Fibroblast of skin of scalp (primary cell): ENCODE results near the gene RAET1G.
A peak's percentile ranks its signal among the peaks of the same experiment; 100 is the strongest.
"Not testable (repeated sequence)": the region's sequence is repeated elsewhere in the genome, so short reads cannot be mapped to it uniquely, and the experiment has no call there.

Experiments
- DNase-seq: peaks from one replicate; pipeline ENCODE4 v3.0.0-alpha.2; 2013

Gene RAET1G

DNA sequence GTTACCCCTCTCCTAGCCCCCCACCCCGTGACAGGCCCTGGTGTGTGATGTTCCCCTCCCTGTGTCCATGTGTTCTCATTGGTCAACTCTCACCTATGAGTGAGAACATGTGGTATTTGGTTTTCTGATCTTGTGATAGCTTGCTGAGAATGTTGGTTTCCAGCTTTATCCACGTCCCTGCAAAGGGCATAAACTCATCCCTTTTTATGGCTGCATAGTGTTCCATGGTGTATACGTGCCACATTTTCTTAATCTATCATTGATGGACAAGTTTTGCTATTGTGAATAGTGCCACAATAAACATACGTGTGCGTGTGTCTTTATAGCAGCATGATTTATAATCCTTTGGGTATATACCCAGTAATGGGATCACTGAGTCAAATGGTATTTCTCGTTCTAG, 31.1 kb downstream of the RAET1G start:
- not testable (repeated sequence) for DNase-seq

DNA sequence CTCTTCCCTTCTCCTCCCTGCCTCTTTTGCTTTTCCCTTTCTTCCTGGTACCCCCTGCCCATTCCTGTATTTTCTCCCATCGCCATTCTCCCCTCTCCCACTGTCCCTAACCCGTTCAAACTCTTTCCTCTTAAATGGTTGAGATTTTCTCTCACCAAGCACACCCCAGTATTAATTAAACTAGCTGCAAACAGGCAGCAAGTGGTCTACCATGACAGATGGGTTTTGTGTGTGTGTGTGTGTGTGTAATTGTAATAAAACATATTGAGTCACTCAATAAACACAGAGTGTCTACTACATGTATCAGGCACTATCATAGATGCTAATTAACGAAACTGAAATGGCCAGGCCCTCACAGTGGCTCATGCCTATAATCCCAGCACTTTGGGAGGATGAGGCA, 31.7 kb downstream of the RAET1G start:
- no peak for DNase-seq

DNA sequence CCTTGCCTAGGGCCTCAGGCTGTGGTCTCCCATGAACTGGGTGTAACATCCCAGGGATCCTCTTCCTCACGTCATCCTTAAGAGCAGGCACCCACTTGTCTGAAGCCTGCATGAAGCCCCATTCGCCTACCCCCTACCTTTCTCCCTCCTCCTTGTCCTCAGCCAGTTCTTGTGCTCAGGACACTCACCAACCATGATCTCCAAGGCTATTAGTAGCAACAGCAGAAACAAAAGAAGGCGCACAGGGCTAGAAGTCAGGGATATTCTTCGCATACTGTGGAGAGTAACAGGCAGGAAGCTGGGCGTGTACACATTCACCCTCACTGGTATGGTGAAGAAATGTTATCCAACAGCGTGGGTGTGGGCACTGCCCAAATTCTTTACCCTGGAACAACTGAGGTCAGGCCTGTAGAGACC, 32.3 kb downstream of the RAET1G start:
- DNase-seq: no peak

DNA sequence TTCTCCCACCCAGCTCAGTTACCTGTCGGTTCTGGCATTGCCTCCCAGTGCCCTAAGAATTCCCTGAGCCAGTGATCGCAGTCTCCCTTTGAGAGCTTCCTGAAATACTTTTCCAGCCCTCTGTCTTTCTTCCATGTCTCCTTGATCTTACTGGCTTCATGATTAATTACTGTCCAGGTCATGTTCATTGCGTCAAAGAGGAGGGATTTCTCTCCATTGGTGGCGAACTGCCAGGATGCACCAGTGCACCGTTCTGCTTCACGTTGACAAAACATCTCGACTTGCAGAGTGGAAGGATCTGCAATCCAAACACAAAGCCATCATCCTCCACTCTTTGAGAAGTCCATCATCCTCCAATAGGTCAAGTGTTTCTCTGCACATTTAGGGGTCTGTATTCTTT, 33.6 kb downstream of the RAET1G start:
- no peak for DNase-seq

DNA sequence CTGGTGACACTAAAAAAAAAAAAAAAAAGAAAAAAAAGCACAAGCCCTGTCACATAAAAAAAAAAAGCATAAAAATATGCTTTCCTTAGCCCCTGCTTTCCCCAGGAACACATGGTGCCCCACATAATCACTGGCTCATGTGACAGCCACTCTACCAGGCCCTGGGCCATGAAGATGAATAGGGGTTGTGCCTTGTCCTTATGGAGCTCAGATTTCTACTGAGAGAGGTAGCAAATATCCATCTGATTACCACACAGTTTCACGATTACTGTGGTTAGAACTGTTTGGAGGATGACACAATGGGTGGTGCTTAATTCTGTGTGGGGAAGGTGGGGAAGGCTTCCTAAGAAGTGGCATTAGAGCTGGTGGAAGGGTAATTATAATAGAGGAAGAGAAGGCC, 34.3 kb downstream of the RAET1G start:
- DNase-seq: peak; percentile 8

DNA sequence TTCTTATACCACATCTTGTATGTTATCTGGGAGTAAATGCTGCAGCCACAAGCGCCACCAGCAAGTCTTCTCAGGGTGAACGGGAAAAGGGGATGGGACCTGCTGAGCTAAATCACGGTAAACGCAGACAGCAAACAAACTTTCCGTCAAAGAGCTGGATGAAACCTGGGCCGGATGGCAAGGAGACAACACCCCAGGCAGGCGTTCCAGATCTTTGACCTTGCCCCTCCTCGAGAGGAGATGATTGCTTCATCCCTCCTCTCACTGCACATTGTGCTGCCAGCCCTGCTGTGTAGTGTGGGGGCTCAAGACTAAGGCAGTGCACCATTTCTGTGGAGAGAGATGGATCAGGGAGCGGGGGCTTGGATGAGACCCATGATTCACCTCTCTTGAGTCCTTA, 34.8 kb downstream of the RAET1G start:
- no peak for DNase-seq

DNA sequence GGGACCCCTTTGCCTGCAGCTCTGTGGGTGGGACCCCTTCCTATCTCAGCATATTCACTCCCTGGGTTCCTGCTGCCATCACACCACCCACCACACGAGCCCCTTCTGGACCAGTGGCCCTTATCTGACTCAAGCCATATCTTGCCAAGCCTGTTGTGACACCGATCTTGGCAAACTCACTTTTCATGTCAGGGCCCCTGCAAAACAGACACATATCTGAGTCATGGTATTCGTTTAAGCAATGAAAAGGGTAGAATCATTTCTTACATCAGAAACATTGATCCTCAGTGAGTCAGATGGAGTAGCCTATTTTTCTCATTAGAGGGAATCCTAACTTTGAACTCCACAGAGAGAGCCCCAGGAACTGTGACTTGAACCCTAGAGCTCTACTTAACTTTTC, 35.6 kb downstream of the RAET1G start:
- peak; percentile 23 for DNase-seq

DNA sequence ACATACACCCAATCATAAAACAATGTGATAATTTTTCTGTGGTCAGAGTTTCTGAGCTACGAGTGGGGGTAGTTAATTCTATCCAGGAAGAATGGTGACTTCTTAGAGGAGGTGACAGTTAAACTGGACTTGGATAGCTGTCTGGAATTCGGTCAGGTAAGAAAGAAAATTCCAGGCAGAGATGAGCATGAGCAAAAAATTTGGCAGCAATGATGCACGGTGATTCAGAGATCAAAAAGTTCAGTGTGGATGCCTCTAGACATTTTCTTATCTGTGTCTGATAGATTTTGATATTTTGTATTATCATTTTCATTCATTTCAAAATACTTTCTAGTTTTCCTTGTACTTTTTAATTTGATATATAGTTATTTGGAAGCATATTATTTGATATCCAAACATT, 37.0 kb downstream of the RAET1G start:
- no peak for DNase-seq

DNA sequence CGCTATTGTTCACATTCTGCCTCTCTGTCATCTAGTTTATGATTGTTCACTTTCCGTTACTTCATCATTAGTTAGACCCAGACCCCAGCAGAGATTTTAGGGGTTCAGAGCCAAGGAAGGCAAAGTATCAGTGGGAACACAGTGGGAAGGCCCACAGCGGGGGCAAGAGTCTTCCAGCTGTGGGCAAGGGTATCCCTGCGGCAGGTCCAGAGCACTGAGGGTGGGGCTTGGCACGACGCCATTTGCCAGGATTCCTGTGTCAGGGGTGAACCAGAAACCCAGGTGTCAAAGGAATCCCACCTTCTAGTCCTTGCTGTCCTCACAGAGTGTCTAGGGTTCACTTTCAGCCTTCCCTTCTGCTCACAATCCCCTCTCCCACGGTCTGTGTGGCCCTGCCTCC, 38.3 kb downstream of the RAET1G start:
- no peak for DNase-seq

DNA sequence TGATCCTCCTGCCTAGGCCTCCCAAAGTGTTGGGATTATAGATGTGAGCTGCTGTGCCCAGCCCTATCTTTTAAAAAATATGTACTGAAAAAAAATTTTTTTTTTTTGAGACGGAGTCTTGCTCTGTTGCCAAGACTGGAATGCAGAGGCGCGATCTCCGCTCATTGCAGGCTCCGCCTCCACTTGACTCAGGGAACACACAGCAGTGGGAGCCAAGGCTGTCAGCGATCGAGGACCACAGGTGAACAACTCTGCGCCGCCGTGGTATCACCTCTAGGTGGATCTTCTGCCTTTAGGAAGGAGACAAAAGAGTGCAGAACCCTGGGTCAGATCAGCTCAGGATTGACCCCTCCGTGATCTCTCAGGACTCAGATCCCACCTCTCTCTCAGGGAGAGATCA, 38.7 kb downstream of the RAET1G start:
- DNase-seq: peak; percentile 32

DNA sequence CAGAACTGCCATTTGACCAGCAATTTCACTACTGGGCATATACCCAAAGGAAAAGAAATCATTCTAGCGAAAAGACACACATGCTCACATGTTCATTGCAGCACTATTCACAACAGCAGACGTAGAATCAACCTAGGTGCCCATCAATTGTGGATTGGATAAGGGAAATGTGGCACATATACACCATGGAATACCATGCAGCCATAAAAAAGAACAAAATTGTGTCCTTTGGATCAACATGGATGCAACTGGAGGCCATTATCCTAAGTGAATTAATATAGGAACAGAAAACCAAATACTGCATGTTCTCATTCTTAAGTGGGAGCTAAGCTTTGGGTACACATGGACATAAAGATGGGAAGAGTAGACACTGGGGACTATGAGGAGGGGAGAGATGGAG, 41.1 kb downstream of the RAET1G start:
- DNase-seq: no peak

DNA sequence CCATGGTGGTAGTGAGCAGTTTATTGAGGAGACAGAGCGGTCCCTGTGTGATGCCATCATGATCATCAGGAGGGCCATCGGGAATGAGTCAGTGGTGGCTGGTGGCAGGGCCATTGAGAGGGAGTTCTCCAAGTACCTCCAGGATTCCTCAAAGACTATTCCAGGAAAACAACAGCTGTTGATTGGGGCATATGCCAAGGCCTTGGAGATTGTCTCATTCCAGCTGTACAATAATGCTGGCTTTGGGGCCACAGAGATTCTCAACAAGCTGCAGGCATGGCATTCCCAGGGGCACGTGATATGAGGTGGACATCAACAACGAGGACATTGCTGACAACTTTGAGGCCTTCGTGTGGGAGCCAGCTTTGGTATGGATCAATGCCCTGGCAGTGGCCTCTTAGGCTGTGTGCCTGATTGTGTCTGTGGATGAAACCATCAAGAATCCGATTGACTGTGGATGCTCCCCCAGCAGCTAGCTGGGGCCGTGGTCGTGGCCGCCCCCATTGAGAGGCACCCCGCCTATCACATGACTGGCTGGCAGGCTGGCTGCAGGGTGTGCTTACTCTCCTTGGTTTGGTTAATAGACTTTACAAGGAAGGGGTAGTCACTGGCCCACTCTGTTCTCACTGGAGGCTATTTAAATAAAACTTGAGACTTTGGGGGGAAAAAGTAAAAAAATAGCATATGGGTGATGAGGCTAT, 41.7 kb downstream of the RAET1G start:
- no peak for DNase-seq

DNA sequence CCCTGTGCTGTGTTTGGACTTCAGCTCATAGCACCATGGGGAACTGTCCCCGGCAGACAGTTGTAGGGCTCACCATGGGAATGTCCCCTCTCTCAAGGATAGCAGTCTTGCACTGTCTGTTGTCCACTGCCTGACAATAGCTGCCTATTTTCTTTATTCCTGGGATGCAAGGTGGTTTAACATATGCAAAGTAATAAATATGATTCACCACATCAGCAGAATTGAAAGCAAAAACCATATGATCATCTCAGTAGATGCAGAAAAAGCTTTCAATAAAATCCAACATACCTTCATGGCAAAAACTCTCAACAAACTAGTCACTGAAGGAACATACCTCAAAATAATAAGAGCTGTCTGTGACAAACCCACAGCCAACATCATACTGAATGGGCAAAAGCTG, 45.3 kb downstream of the RAET1G start:
- no peak for DNase-seq

DNA sequence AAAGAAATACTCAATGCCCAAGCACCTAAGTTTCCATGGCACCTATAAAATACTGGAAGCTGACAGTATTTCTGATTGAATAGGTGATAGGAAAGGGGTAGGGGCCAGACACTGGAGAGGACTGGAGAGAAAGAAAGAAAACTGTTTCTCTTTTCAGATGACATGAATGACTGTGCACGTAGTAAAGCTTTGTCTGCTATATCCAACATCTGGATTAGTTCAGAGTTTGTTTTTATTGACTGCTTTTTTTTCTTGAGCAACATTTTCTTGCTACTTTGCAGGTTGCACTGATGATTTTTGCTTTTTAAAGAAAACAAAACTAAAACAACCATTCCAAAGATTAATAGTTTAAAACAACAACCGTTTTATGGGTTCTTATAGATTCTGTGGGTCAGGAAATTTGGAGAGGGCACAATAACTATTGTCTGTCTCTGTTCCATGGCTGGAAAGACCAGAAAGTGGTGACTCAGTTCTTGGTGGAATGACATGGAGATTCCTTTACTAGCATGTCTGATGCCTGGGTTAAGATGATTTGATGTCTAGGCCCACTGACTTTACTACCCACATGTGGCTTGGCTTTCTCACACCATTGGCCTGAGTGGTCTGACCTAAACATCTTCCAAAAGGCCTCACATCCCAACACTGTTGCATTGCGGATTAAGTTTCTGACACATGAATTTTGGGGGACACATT, 46.5 kb downstream of the RAET1G start:
- DNase-seq: no peak

DNA sequence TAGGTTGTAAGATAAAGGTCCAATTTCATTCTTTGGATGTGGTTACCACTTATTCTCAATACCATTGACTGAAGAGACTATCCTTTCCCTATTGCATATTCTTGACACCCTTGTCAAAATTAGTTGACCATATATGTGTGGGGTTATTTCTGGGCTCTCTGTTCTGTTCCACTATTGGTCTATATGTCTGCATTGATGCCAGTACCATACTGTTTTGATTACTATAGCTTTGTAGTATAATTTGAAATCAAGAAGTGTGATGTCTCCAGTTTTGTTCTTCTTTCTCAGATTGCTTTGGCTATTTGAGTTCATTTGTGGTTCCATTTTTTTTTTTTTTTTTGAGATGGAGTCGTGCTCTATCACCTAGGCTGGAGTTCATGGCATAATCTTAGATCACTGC, 50.7 kb downstream of the RAET1G start:
- DNase-seq: no peak

DNA sequence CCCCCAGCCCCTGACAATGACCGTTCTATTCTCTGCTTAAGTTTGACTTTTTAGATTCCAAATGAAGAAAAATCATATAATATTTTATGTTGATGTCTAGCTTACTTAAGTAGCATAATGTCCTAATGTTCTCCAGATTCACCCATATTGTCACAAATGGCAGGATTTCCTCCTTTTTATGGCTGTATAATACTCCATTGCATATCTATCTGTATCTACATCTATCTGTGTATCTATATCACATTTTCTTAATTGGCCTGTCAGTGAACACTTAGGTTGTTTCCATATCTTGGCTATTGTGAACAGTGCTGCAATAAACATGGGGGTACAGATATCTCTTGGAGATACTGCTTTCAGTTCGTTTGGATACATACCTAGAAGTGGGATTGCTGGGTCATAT, 51.7 kb downstream of the RAET1G start:
- no peak for DNase-seq

DNA sequence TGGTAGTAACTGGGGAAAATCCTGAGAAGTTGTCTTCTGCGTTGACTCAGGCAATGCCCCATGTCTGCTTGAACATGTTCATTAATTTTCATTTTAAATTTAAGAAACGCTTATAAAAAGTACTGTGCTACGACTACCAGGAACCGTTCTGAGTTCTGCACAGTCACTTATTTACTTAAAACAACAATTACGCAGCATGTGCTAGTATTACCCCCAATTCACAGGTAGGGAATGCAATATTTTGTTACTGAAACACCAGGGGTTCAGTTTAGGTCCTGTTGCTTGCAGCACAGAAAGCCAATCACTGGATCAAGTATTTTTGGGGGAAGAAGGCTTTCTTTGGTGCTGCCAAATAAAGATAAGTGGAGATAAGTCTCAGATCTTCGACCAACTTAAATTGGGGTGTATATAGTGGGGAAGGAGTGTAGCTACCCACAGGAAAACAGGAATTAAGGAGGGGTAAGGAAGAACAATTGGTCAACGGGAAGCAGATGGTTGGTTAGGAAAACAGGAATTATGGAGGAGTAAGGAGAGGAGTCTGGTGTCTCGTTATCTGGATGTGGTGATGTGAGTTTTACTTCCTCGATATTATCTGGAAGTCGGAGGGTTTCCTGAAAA, 53.5 kb downstream of the RAET1G start:
- DNase-seq: no peak

DNA sequence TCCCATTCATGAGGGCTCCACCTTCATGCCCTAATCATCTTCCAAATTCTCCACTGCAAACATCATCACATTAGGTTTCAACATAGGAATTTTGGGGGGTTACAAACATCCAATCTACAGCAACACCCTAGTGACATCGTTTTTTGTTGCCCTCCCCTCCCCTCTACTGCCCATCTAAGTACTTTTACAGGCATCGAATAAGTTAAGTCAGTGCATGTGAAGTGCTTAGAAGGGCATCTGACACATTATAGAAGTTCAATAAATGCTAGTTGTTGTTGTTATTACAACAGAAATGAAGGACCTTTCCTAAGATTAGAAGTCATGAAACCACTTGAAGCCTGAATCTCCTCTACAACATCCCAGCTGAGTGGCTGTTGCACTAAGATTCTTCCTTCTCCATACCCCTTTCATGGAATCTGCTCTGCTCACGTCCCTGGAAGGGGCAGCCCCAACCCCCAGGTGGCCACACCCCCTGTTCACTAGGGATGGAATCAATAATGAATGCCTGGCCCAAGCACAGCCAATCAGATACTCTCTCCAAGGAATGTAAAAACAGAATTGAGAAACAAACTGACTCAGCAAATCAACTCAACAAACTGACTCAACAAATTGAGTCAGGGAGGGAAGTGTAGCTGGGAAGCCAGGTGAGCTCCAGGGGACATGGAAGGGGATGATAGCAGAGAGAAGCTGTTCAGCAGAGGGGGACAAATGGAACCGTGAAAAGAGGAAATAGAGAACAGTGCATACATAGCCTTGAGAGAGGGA, 54.9 kb downstream of the RAET1G start:
- DNase-seq: no peak
